Measurements from ENCODE around the gene LDLRAD4.

DNA sequence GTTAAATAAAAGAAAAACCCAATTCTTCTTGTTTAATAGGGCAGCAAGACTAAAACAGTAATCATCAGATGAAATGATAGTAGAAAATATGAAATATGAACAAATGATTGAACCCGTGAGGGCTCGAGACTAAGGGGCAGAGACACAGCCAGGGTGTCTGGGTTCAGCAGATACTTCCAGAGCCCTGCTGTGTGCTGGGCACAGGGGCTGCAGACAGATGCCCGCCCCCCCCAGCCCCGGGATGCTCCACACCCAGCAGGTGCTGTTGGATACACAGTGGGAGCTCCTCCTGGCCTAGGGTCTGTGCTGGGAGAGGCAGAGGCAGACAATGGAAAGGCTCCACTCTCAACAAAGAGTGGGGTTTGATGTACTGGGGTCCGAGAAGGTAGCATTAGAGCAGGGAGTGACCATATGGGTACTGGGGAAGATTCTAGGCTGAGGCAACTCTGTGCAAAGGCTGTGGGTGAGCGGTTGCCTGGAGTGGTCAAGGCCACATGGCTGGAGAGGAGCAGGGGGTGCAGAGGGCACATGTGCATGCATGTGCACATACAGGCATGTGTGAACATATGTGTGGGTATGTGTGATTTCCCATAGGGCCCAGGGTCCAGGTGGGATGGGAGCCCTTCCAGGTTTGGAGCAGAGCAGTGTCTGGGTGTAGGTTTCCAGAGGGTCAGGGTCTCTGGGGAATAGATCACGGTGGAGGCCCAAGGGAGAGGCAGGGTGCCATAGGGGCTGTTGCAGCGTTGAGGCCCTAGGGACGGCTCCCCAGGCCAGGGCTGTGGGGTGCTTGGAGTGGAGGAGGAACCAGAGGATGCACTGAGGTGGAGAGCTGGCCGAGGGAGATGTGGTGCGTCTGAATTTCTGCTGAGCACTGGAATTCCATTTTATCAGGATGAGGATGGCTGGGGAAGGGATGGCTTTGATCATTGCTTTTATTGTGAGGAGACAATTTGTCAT lies 36.7 kb downstream of the LDLRAD4 start:
- TF ChIP-seq LEF1 (IDR thresholded peaks at IDR 0.05; ENCODE audit: borderline replicate concordance) (no peak), NFRKB (IDR thresholded peaks at IDR 0.05) (no peak), L3MBTL2 (conservative IDR thresholded peaks at IDR 0.05) (no peak), HDGF (IDR thresholded peaks at IDR 0.05; ENCODE audit: borderline replicate concordance) (no peak), ZNF384 (IDR thresholded peaks at IDR 0.05) (no peak), SUZ12 (IDR thresholded peaks at IDR 0.05) (no peak), SP1 (IDR thresholded peaks at IDR 0.05) (no peak), FOXM1 (IDR thresholded peaks at IDR 0.05; ENCODE audit: borderline replicate concordance) (no peak), BHLHE40 (IDR thresholded peaks at IDR 0.05; ENCODE audit: borderline replicate concordance) (no peak), FOXA1 (IDR thresholded peaks at IDR 0.05) (no peak)
- TF ChIP-seq, protein P1, sequence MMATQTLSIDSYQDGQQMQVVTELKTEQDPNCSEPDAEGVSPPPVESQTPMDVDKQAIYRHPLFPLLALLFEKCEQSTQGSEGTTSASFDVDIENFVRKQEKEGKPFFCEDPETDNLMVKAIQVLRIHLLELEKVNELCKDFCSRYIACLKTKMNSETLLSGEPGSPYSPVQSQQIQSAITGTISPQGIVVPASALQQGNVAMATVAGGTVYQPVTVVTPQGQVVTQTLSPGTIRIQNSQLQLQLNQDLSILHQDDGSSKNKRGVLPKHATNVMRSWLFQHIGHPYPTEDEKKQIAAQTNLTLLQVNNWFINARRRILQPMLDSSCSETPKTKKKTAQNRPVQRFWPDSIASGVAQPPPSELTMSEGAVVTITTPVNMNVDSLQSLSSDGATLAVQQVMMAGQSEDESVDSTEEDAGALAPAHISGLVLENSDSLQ (IDR thresholded peaks at IDR 0.05), result no peak

Data from HEK293T (cell line).